ENCODE results near the gene PRTFDC1. TPM values are rescaled to one million over a fixed set of nuclear protein-coding genes. Genes with fewer than 3 reads are reported as not detected.

Gene PRTFDC1
- total RNA-seq, 1 donor from 2014 or later = 1.5 TPM

DNA sequence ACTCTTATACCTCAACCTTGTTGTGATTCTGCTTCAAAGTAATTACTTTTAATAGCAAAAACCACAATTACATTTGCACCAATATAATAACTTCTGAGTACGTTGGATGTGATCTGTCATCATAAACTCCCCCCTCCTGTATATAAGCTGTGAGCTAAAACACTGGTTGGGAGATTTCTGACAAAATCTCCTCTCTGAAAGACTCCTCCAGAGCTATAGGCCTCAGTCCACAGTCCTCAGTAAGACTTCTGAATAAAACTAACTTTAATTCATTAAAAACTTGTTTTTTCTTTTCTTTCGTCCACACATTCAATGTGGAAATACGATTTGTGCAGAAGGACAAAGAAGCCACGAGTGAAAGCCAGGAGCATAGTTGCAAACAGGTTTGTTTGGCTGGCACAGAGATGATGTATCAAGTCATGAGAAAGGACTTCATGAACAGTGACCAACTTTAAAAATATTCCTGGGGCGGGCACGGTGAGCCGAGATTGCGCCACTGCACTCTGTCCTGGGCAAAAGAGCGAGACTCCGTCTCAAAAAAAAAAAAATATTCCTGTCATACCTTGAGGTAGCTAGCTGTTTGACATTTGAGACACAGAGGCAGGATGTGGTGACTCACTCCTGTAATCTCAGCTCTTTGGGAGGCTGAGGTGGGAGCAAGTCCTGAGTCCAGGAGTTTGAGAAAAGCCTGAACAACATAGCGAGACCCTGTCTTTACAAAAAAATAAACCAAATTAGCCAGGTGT is 137.7 kb downstream of the PRTFDC1 start:
- H3K27ac ChIP-seq (replicated peaks) = no peak overlapping the region

DNA sequence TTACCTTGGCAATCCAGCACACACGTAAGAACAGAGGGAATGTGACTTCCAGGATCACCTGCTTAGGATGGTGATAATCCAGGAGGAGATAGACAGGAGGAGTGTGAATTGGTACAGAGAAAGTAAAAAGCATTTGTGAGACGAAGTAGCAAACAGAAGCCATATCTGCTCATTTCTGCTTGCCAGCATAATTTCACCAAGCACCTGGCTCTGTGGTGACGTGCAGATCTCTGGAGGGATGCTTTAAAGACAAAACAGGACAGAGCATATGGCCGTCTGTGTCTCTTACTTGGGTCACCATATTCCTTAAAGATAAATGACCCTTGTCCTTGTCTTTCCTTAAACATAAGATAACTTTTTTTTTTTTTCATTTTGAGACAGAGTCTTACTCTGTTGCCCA is 138.6 kb downstream of the PRTFDC1 start:
- no peak for DNase-seq
- H3K27ac ChIP-seq (replicated peaks) = no peak overlapping the region
- TF ChIP-seq, protein P1, sequence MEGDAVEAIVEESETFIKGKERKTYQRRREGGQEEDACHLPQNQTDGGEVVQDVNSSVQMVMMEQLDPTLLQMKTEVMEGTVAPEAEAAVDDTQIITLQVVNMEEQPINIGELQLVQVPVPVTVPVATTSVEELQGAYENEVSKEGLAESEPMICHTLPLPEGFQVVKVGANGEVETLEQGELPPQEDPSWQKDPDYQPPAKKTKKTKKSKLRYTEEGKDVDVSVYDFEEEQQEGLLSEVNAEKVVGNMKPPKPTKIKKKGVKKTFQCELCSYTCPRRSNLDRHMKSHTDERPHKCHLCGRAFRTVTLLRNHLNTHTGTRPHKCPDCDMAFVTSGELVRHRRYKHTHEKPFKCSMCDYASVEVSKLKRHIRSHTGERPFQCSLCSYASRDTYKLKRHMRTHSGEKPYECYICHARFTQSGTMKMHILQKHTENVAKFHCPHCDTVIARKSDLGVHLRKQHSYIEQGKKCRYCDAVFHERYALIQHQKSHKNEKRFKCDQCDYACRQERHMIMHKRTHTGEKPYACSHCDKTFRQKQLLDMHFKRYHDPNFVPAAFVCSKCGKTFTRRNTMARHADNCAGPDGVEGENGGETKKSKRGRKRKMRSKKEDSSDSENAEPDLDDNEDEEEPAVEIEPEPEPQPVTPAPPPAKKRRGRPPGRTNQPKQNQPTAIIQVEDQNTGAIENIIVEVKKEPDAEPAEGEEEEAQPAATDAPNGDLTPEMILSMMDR (IDR thresholded peaks at IDR 0.05; ENCODE audit: borderline replicate concordance) = no peak
- H3K9me3 ChIP-seq (replicated peaks) = no peaks in the 10 kb centered on the region
- no peaks in the 10 kb centered on the region for H3K27me3 ChIP-seq (ENCODE audit: low read depth)
- peaks cover 10% of the 10 kb centered on the region for H3K4me1 ChIP-seq
- H3K4me3 ChIP-seq = no peak overlapping the region
- H3K36me3 ChIP-seq = no peaks in the 10 kb centered on the region
- intact Hi-C loops (cut with micrococcal nuclease) = no loop called here

More for the DNA sequence above, 137.7 kb downstream of the PRTFDC1 start:
- no peak for DNase-seq
- H3K9me3 ChIP-seq (replicated peaks) = no peaks in the 10 kb centered on the region
- TF ChIP-seq, protein P1 (IDR thresholded peaks at IDR 0.05; ENCODE audit: borderline replicate concordance) = no peak
- no peak overlapping the region for H3K4me3 ChIP-seq
- H3K4me1 ChIP-seq = peaks cover 10% of the 10 kb centered on the region
- no peaks in the 10 kb centered on the region for H3K36me3 ChIP-seq
- intact Hi-C loops (cut with micrococcal nuclease) = no loop called here
- H3K27me3 ChIP-seq (ENCODE audit: low read depth) = no peaks in the 10 kb centered on the region

DNA sequence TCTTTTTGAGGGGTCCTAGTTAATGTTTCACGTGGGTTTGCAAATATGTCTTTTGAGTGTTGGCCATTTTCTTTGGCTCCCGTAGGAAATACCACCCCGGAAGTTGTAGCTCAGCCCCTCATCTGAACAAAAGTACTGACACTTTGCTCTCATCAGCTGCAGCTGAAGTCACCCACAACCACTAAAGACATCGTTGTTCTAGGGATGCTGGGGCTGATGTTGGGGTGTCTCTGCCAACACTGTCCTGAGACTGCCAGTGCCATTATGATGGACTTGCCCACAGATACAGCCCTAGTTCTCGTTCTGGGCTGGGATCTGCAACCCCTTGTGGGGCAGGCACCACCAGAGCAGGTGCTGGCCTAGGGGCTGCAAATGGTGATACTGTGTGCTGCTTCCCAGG is 146.1 kb downstream of the PRTFDC1 start:
- Histone ChIP-seq H3K27me3 (ENCODE audit: low read depth) (no peaks in the 10 kb centered on the region), H3K27ac (replicated peaks) (no peak overlapping the region), H3K4me1 (no peaks in the 10 kb centered on the region), H3K36me3 (no peaks in the 10 kb centered on the region), H3K9me3 (replicated peaks) (no peaks in the 10 kb centered on the region), H3K4me3 (no peak overlapping the region)
- DNase-seq = no peak
- TF ChIP-seq, protein P1 (IDR thresholded peaks at IDR 0.05; ENCODE audit: borderline replicate concordance) = no peak
- intact Hi-C loops (cut with micrococcal nuclease) = no loop called here

DNA sequence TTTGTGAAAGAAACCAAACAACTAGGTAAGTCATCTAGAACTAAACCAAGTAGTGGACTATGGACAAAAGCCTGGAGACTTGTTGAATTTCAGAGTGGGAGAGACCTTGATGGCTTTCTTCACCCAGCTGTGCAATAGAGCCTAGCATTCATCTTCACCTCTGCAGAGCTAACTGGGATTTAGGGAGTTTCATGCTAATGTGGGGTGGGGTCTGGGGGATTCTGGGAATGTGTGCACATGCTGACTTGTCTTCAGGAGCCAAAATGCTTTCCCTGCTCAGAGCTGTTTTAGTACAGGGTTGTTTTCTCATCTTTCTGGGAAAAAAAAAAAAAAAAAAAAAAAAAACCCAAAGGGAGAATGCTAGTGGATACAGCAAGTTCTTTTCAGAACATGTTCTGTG is 147.4 kb downstream of the PRTFDC1 start:
- Histone ChIP-seq H3K4me1 (no peaks in the 10 kb centered on the region), H3K36me3 (no peaks in the 10 kb centered on the region), H3K27me3 (ENCODE audit: low read depth) (no peaks in the 10 kb centered on the region), H3K9me3 (replicated peaks) (no peaks in the 10 kb centered on the region), H3K4me3 (no peak overlapping the region), H3K27ac (replicated peaks) (no peak overlapping the region)
- intact Hi-C loops (cut with micrococcal nuclease) = no loop called here
- TF ChIP-seq, protein P1 (IDR thresholded peaks at IDR 0.05; ENCODE audit: borderline replicate concordance) = no peak
- DNase-seq = no peak

DNA sequence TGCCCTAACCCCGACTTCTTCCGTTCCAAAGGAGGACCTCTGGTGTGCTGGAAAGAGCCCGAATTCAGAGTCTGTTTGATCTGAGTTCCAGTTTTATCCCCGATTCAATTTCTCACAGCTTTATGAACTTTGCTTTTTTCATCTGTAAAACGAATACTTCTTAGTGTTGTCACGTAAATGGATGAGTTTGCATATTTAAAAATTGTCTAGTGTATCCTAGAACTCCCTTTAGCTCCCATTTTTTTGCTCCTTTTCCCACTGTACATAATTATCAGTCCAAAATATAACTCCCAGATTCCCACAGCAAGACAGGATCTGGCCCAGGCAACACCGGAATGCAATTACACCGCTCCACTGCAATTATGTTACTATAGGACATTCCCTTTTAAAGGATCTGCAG is 148.0 kb downstream of the PRTFDC1 start:
- intact Hi-C loops (cut with micrococcal nuclease) = no loop called here
- H3K36me3 ChIP-seq = no peaks in the 10 kb centered on the region
- no peaks in the 10 kb centered on the region for H3K9me3 ChIP-seq (replicated peaks)
- no peak for DNase-seq
- H3K4me3 ChIP-seq = no peak overlapping the region
- H3K27ac ChIP-seq (replicated peaks) = no peak overlapping the region
- TF ChIP-seq, protein P1 (IDR thresholded peaks at IDR 0.05; ENCODE audit: borderline replicate concordance) = no peak
- no peaks in the 10 kb centered on the region for H3K27me3 ChIP-seq (ENCODE audit: low read depth)
- H3K4me1 ChIP-seq = no peaks in the 10 kb centered on the region
